ENCODE results near the gene LCORL. TPM values are rescaled to one million over a fixed set of nuclear protein-coding genes. Genes with fewer than 3 reads are reported as not detected.
"Not testable (repeated sequence)": the region's sequence is repeated elsewhere in the genome, so short reads cannot be mapped to it uniquely, and the experiment has no call there.

Gene LCORL
- total and polyA plus RNA-seq, 2 donors from 2014 or later, result 2.8 to 13.7 TPM

DNA sequence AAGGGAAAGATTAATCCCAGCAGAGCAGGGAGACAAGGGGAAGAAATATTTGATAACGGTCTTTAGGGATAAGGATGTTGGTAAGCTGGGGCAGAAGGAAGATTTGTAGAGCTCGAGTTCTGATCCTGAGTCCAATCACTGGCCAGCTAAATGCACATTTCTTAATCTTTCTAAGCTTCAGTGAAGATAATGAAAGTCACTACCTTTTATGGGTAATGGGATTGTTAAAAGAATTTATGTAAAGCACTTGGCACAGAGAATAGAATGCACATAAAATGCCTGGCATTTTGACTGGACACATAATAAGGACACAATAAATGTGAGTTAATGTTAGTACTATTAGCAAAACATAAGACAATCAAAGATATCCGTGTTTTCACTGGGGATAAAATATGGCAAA is 167.5 kb downstream of the LCORL start:
- intact Hi-C loops (cut with DNase I), result no loop called here
- TF ChIP-seq, protein P1, sequence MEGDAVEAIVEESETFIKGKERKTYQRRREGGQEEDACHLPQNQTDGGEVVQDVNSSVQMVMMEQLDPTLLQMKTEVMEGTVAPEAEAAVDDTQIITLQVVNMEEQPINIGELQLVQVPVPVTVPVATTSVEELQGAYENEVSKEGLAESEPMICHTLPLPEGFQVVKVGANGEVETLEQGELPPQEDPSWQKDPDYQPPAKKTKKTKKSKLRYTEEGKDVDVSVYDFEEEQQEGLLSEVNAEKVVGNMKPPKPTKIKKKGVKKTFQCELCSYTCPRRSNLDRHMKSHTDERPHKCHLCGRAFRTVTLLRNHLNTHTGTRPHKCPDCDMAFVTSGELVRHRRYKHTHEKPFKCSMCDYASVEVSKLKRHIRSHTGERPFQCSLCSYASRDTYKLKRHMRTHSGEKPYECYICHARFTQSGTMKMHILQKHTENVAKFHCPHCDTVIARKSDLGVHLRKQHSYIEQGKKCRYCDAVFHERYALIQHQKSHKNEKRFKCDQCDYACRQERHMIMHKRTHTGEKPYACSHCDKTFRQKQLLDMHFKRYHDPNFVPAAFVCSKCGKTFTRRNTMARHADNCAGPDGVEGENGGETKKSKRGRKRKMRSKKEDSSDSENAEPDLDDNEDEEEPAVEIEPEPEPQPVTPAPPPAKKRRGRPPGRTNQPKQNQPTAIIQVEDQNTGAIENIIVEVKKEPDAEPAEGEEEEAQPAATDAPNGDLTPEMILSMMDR (IDR thresholded peaks at IDR 0.05; ENCODE audit: borderline replicate concordance, extremely low read depth, insufficient read depth), result no peak
- no peaks in the 10 kb centered on the region for H3K27me3 ChIP-seq (ENCODE audit: control insufficient read depth, insufficient read depth, low read length)
- no peaks in the 10 kb centered on the region for H3K36me3 ChIP-seq (ENCODE audit: control insufficient read depth in 2 of 3, insufficient read depth in 3 of 3, low read length in 3 of 3)
- H3K9ac ChIP-seq (ENCODE audit: low read length in 3 of 3), result no peak overlapping the region
- H3K9me3 ChIP-seq (ENCODE audit: control insufficient read depth in 2 of 3, insufficient read depth in 1 of 3, low read length in 3 of 3), result no peaks in the 10 kb centered on the region
- no peaks in the 10 kb centered on the region for H3K4me1 ChIP-seq (ENCODE audit: control insufficient read depth in 2 of 3, insufficient read depth in 2 of 3, low read depth in 1 of 3, low read length in 3 of 3)
- no peak overlapping the region for H3K4me3 ChIP-seq (ENCODE audit: low read length in 3 of 3)
- FAIRE-seq, result no peak
- H3K27ac ChIP-seq (ENCODE audit: low read depth in 2 of 2, low read length in 2 of 2), result no peak overlapping the region
- DNase-seq, result no peak

DNA sequence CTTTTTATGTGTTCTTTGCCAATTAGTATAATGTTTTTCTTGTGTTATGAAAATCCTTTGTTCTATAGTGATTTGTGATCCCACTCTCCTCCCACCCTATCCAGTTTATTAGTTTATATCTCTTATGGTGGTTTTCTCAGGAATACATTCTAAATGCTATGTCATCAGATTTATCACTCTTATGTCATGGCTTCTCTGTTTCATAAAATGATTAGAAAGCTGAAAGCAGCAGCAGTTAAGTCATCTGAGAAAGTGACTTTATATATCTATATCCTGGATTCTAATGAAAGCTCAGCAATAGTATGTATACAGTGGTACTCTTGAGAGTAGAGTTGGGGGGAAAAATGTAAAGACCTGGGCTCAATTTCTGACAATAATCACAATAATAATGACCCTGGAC is 169.6 kb downstream of the LCORL start:
- Histone ChIP-seq H3K27me3 (ENCODE audit: control insufficient read depth, insufficient read depth, low read length) (no peaks in the 10 kb centered on the region), H3K27ac (ENCODE audit: low read depth in 2 of 2, low read length in 2 of 2) (no peak overlapping the region), H3K9me3 (ENCODE audit: control insufficient read depth in 2 of 3, insufficient read depth in 1 of 3, low read length in 3 of 3) (no peaks in the 10 kb centered on the region), H3K4me3 (ENCODE audit: low read length in 3 of 3) (no peak overlapping the region), H3K4me1 (ENCODE audit: control insufficient read depth in 2 of 3, insufficient read depth in 2 of 3, low read depth in 1 of 3, low read length in 3 of 3) (no peaks in the 10 kb centered on the region), H3K9ac (ENCODE audit: low read length in 3 of 3) (no peak overlapping the region), H3K36me3 (ENCODE audit: control insufficient read depth in 2 of 3, insufficient read depth in 3 of 3, low read length in 3 of 3) (no peaks in the 10 kb centered on the region)
- no peak for FAIRE-seq
- intact Hi-C loops (cut with DNase I), result no loop called here
- TF ChIP-seq, protein P1 (IDR thresholded peaks at IDR 0.05; ENCODE audit: borderline replicate concordance, extremely low read depth, insufficient read depth), result no peak
- DNase-seq, result peak in 1 of 5 donors; percentile 8

DNA sequence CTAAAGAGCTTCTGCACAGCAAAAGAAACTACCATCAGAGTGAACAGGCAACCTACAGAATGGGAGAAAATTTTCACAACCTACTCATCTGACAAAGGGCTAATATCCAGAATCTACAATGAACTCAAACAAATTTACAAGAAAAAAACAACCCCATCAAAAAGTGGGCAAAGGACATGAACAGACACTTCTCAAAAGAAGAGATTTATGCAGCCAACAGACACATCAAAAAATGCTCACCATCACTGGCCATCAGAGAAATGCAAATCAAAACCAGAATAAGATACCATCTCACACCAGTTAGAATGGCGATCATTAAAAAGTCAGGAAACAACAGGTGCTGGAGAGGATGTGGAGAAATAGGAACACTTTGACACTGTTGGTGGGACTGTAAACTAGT is 171.3 kb downstream of the LCORL start:
- intact Hi-C loops (cut with DNase I), result not testable (repeated sequence)

DNA sequence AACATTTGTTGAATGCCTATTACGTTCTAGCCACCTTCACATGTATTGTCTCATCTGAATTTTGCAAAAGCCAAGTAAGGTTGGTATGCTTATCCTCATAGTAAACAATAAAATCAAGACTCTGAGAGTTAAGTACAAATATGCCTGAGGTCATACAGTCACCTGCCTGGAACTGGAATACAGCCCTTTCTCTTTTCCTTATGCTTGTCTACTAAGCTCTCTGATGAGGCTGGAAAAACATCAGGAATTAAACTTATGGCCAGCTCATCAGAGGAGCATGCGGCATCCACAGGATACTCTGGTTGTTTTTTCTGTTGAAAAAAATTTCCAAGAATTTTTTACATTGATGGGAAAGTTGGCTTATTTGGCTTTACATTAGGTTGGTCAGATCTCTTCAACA is 175.3 kb downstream of the LCORL start:
- intact Hi-C loops (cut with DNase I), result no loop called here
- Histone ChIP-seq H3K4me3 (ENCODE audit: low read length in 3 of 3) (no peak overlapping the region), H3K4me1 (ENCODE audit: control insufficient read depth in 2 of 3, insufficient read depth in 2 of 3, low read depth in 1 of 3, low read length in 3 of 3) (no peaks in the 10 kb centered on the region), H3K27ac (ENCODE audit: low read depth in 2 of 2, low read length in 2 of 2) (no peak overlapping the region), H3K27me3 (ENCODE audit: control insufficient read depth, insufficient read depth, low read length) (no peaks in the 10 kb centered on the region), H3K36me3 (ENCODE audit: control insufficient read depth in 2 of 3, insufficient read depth in 3 of 3, low read length in 3 of 3) (no peaks in the 10 kb centered on the region), H3K9ac (ENCODE audit: low read length in 3 of 3) (no peak overlapping the region), H3K9me3 (ENCODE audit: control insufficient read depth in 2 of 3, insufficient read depth in 1 of 3, low read length in 3 of 3) (no peaks in the 10 kb centered on the region)
- no peak for FAIRE-seq
- TF ChIP-seq, protein P1 (IDR thresholded peaks at IDR 0.05; ENCODE audit: borderline replicate concordance, extremely low read depth, insufficient read depth), result no peak
- no peak for DNase-seq

More for the DNA sequence above, 171.3 kb downstream of the LCORL start:
- not testable (repeated sequence) for DNase-seq; H3K27me3 ChIP-seq (ENCODE audit: control insufficient read depth, insufficient read depth, low read length); H3K4me1 ChIP-seq (ENCODE audit: control insufficient read depth in 2 of 3, insufficient read depth in 2 of 3, low read depth in 1 of 3, low read length in 3 of 3); H3K9me3 ChIP-seq (ENCODE audit: control insufficient read depth in 2 of 3, insufficient read depth in 1 of 3, low read length in 3 of 3); FAIRE-seq; H3K36me3 ChIP-seq (ENCODE audit: control insufficient read depth in 2 of 3, insufficient read depth in 3 of 3, low read length in 3 of 3); H3K9ac ChIP-seq (ENCODE audit: low read length in 3 of 3); H3K27ac ChIP-seq (ENCODE audit: low read depth in 2 of 2, low read length in 2 of 2); H3K4me3 ChIP-seq (ENCODE audit: low read length in 3 of 3)
